ENCODE data around the gene POLD2. TPM values are rescaled to one million over a fixed set of nuclear protein-coding genes. Genes with fewer than 3 reads are reported as not detected.
"Not testable (repeated sequence)": the region's sequence is repeated elsewhere in the genome, so short reads cannot be mapped to it uniquely, and the experiment has no call there.

The POLD2 gene
- 10 to 100 TPM; 60.1 to 94.9 TPM for polyA plus RNA-seq

DNA sequence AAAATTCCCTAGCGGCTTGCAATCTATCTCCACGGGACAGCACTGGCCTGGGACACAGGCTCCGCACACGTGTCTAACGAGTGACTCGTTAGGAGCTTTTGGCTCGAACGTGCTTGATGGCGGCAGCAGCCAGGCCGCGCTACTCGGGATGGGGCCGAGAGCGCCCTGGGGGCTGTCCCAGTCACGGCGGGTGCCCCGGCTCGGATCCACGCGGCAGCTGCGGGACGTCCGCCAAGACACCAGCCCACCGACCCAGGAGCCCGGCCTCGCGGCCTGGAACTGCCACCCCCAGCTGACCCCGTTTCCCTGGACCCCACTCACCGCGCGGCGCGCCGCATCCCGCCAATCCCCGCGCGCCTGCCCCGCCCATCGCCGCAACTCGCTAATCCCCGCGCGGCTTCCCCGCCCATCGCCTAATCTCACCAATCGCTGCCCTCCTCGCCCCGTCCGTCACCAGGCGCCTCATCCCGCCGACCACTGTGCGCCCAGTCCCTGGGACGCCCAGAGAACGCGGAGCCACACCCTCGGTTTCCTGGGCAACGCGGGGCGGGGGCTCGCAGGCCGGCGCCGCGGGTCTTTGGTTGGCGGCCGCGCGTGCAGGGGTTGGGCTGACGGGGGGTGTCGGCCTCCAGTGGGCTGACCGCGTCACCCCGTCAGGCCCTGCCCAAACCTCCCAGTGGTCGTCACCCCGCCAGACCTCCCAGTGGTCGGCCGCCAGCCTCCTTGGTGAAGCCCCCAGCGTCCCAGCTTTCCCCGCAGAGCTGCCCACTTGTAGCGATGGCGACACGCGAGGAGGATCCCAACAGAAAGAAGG, at the start of gene POLD2:
TSS of gene POLD2 (minus strand) at position 359 of the 814 bp plus-strand sequence. CDS start 1,495 bp downstream, outside the sequence.
- peaks cover 3 to 15% of the 10 kb centered on the region in 2 donors for H3K36me3 ChIP-seq (ENCODE audit: control insufficient read depth in 2 of 2, insufficient read depth in 2 of 2, low read length in 1 of 2)
- peak within 1 kb of the TSS; percentile 62 to 83 for H3K4me3 ChIP-seq (ENCODE audit: low read depth in 1 of 2, low read length in 2 of 2)
- peak within 1 kb of the TSS; percentile 79 to 93 for H3K27ac ChIP-seq (ENCODE audit: low read depth in 2 of 2, low read length in 1 of 2)
- no peaks in the 10 kb centered on the region for H3K9me3 ChIP-seq (ENCODE audit: control insufficient read depth in 2 of 2, insufficient read depth in 1 of 2, low read depth in 1 of 2, low read length in 1 of 2)
- no peaks in the 10 kb centered on the region for H3K27me3 ChIP-seq (ENCODE audit: control insufficient read depth in 1 of 2, insufficient read depth in 2 of 2, low read length in 2 of 2)
- 0 to 1% methylated on average over 85 to 86 of the region's 86 CpGs for WGBS, 2 donors
- peaks cover 3 to 4% of the 10 kb centered on the region in 2 donors for H3K4me1 ChIP-seq (ENCODE audit: control insufficient read depth in 2 of 2, insufficient read depth in 2 of 2, low read length in 1 of 2)

DNA sequence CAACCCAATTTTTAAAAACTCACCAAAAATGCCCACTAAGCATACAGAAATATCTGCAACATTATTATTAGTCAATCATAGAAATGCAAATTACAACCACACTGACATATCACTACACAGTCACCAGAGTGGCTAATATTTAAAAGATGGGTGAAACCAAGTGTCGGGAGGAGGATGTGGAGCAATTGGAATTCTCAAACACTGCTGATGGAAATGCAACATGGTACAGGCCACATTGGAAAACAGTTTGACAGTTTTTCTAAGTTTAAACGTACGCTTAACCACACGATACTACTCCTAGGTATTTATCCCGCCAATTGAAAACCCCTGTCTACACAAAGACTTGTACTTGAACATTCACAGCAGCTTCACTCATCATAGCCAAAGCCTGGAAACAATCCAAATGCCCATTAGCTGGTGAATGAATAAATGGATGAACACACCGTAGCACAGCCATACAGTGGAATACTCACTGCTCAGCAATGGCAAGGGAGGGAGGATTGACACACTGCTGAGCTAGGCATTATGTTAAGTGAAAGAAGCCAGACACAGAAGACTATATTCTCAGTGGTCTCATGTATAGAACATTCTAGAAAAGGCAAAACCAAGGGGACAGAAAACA, 49.6 kb upstream of the POLD2 start:
- WGBS, 2 donors: 84% methylated on average over 6 of the region's 6 CpGs
- Histone ChIP-seq H3K36me3 (ENCODE audit: control insufficient read depth in 2 of 2, insufficient read depth in 2 of 2, low read length in 1 of 2) (no peaks in the 10 kb centered on the region), H3K27me3 (ENCODE audit: control insufficient read depth in 1 of 2, insufficient read depth in 2 of 2, low read length in 2 of 2) (no peaks in the 10 kb centered on the region), H3K9me3 (ENCODE audit: control insufficient read depth in 2 of 2, insufficient read depth in 1 of 2, low read depth in 1 of 2, low read length in 1 of 2) (no peaks in the 10 kb centered on the region), H3K4me1 (ENCODE audit: control insufficient read depth in 2 of 2, insufficient read depth in 2 of 2, low read length in 1 of 2) (no peaks in the 10 kb centered on the region), H3K27ac (ENCODE audit: low read depth in 2 of 2, low read length in 1 of 2) (no peak overlapping the region), H3K4me3 (ENCODE audit: low read depth in 1 of 2, low read length in 2 of 2) (no peak overlapping the region)

DNA sequence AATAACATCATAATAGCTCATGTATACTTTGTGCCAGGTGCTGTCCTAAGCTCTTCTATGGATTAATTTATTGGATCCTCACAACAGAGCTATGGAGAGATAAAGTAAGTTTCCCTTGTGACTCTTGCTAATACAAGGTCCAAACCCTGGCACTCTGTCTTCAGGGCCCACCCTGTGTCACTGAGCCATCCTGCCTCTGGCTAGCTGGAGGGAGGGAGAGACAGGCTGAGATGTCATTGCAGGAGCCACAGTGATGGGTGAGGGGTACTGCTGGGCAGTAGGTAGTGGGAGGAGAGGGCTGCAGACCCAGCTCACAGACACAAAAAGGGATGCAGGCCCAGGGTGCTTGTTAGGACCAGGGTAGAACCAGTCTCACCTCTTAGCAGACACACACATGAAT, 49.0 kb upstream of the POLD2 start:
- no peaks in the 10 kb centered on the region for H3K27me3 ChIP-seq (ENCODE audit: control insufficient read depth in 1 of 2, insufficient read depth in 2 of 2, low read length in 2 of 2)
- no peaks in the 10 kb centered on the region for H3K9me3 ChIP-seq (ENCODE audit: control insufficient read depth in 2 of 2, insufficient read depth in 1 of 2, low read depth in 1 of 2, low read length in 1 of 2)
- H3K4me3 ChIP-seq (ENCODE audit: low read depth in 1 of 2, low read length in 2 of 2): no peak overlapping the region
- no peaks in the 10 kb centered on the region for H3K36me3 ChIP-seq (ENCODE audit: control insufficient read depth in 2 of 2, insufficient read depth in 2 of 2, low read length in 1 of 2)
- no peak overlapping the region for H3K27ac ChIP-seq (ENCODE audit: low read depth in 2 of 2, low read length in 1 of 2)
- H3K4me1 ChIP-seq (ENCODE audit: control insufficient read depth in 2 of 2, insufficient read depth in 2 of 2, low read length in 1 of 2): no peaks in the 10 kb centered on the region

DNA sequence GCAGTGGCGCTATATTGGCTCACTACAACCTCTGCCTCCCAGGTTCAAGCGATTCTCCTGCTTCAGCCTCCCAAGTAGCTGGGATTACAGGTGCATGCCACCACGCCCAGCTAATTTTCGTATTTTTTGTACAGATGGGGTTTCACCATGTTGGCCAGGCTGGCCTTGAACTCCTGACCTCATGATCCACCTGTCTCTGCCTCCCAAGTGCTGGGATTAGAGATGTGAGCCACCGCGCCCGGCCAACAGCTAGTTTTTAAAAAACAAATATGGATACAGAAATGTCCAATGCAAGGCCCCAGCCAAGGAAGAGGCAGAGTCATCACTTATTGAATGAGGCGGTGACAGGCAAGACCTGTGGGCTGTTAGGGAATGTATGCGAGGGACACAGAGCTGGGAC, 48.6 kb upstream of the POLD2 start:
- not testable (repeated sequence) for H3K4me1 ChIP-seq (ENCODE audit: control insufficient read depth in 2 of 2, insufficient read depth in 2 of 2, low read length in 1 of 2); H3K9me3 ChIP-seq (ENCODE audit: control insufficient read depth in 2 of 2, insufficient read depth in 1 of 2, low read depth in 1 of 2, low read length in 1 of 2); H3K4me3 ChIP-seq (ENCODE audit: low read depth in 1 of 2, low read length in 2 of 2); H3K36me3 ChIP-seq (ENCODE audit: control insufficient read depth in 2 of 2, insufficient read depth in 2 of 2, low read length in 1 of 2); H3K27ac ChIP-seq (ENCODE audit: low read depth in 2 of 2, low read length in 1 of 2); H3K27me3 ChIP-seq (ENCODE audit: control insufficient read depth in 1 of 2, insufficient read depth in 2 of 2, low read length in 2 of 2)
- 94 to 95% methylated on average over 9 of the region's 9 CpGs for WGBS, 2 donors

DNA sequence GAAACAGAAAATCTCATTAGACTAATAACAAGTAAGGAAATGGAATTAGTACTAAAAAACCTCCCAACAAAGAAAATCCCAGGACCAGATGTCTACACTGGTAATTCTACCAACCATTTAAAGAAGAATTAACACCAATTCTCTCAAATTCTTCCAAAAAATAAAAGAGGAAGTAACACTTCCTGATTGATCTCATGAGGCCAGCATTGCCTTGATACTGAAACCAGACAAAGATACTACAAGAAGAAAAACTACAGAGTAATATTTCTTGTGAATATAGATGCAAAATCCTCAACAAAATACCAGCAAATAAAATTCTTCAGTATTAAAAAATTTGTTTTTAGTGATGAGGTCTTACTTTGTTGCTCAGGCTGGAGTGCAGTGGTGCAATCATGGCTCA, 44.6 kb upstream of the POLD2 start:
- H3K27me3 ChIP-seq (ENCODE audit: control insufficient read depth in 1 of 2, insufficient read depth in 2 of 2, low read length in 2 of 2): no peaks in the 10 kb centered on the region
- H3K36me3 ChIP-seq (ENCODE audit: control insufficient read depth in 2 of 2, insufficient read depth in 2 of 2, low read length in 1 of 2): no peaks in the 10 kb centered on the region
- no peaks in the 10 kb centered on the region for H3K9me3 ChIP-seq (ENCODE audit: control insufficient read depth in 2 of 2, insufficient read depth in 1 of 2, low read depth in 1 of 2, low read length in 1 of 2)
- H3K4me1 ChIP-seq (ENCODE audit: control insufficient read depth in 2 of 2, insufficient read depth in 2 of 2, low read length in 1 of 2): no peaks in the 10 kb centered on the region
- H3K4me3 ChIP-seq (ENCODE audit: low read depth in 1 of 2, low read length in 2 of 2): no peak overlapping the region
- H3K27ac ChIP-seq (ENCODE audit: low read depth in 2 of 2, low read length in 1 of 2): no peak overlapping the region

DNA sequence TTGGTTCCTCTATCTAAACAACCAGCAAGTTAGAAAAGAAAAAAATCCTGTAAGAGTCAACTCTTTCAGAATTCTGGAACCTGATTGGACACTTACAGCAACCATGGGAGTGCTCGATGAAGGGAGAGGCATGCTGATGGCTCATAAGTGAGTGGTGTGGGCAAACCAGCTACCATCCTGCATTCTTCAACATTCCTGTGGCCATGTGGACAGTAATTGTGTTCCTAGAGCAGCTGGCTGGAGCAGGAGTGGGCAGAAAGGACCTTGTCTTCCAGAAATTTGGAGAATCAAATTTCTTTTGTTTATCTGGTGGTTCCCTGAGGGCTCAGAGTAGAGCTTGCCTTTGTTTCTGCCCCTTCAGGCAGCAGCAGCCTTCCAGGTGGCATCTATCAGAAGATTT, 40.2 kb upstream of the POLD2 start:
- peaks cover 0 to 3% of the 10 kb centered on the region in 2 donors for H3K4me1 ChIP-seq (ENCODE audit: control insufficient read depth in 2 of 2, insufficient read depth in 2 of 2, low read length in 1 of 2)
- no peak overlapping the region for H3K27ac ChIP-seq (ENCODE audit: low read depth in 2 of 2, low read length in 1 of 2)
- H3K4me3 ChIP-seq (ENCODE audit: low read depth in 1 of 2, low read length in 2 of 2): no peak overlapping the region
- peaks cover 0 to 2% of the 10 kb centered on the region in 2 donors for H3K9me3 ChIP-seq (ENCODE audit: control insufficient read depth in 2 of 2, insufficient read depth in 1 of 2, low read depth in 1 of 2, low read length in 1 of 2)
- WGBS, 2 donors: 50 to 69% methylated on average over 1 of the region's 1 CpG
- H3K27me3 ChIP-seq (ENCODE audit: control insufficient read depth in 1 of 2, insufficient read depth in 2 of 2, low read length in 2 of 2): no peaks in the 10 kb centered on the region
- no peaks in the 10 kb centered on the region for H3K36me3 ChIP-seq (ENCODE audit: control insufficient read depth in 2 of 2, insufficient read depth in 2 of 2, low read length in 1 of 2)

DNA sequence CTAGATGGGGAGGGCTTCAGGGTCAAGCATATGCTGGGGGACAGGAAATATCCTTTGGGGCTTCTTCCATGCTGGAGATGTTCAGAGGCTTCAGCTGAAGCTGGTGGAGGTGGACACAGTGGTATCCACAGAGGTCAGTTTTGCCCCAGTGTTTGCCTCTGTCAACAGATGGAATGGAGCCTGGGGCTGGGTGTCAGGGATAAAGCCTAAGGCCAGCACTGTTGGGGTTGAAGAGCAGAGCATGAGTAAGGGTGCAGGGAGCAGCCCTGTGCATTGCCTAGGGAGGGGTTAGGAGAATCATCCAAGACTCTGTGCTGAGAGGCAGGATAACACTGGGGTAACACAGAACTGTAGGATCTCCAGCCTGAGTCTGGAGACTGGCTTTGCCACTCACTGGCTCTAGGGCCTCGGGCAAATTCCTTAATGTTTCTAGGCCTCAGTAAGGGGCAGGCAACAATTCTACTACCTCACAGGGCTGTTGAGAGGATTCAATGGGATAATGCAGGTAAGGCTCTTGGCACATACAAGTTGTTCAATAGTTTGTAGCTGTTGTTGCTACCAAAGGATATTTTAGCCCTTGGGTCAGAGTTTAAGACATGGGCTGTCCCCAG, 39.5 kb upstream of the POLD2 start:
- Histone ChIP-seq H3K4me3 (ENCODE audit: low read depth in 1 of 2, low read length in 2 of 2) (no peak overlapping the region), H3K27ac (ENCODE audit: low read depth in 2 of 2, low read length in 1 of 2) (no peak overlapping the region), H3K9me3 (ENCODE audit: control insufficient read depth in 2 of 2, insufficient read depth in 1 of 2, low read depth in 1 of 2, low read length in 1 of 2) (peaks cover 0 to 2% of the 10 kb centered on the region in 2 donors), H3K4me1 (ENCODE audit: control insufficient read depth in 2 of 2, insufficient read depth in 2 of 2, low read length in 1 of 2) (peaks cover 0 to 3% of the 10 kb centered on the region in 2 donors), H3K27me3 (ENCODE audit: control insufficient read depth in 1 of 2, insufficient read depth in 2 of 2, low read length in 2 of 2) (no peaks in the 10 kb centered on the region), H3K36me3 (ENCODE audit: control insufficient read depth in 2 of 2, insufficient read depth in 2 of 2, low read length in 1 of 2) (no peaks in the 10 kb centered on the region)
- WGBS, 2 donors: 75 to 81% methylated on average over 1 of the region's 1 CpG

DNA sequence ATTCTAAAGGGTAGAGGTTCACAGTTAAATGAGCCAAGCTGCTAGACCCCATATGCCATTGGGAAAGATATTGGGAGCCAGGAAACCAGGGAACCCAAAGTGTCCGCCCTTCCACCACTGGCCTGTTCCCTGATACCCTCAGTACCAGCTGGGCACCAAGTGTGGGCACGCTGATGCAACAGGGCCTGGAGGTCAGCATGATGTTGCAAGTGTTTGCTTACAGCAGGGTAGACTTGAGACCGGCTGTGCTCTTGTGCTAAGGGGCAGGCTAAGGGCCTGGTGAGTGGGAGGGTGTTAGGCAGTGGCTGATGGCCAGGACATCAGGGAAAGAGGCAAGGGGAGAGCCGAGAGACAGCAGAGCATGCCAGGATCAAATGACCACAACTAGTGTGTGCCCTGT, 38.8 kb upstream of the POLD2 start:
- H3K36me3 ChIP-seq (ENCODE audit: control insufficient read depth in 2 of 2, insufficient read depth in 2 of 2, low read length in 1 of 2): no peaks in the 10 kb centered on the region
- peaks cover 0 to 2% of the 10 kb centered on the region in 2 donors for H3K9me3 ChIP-seq (ENCODE audit: control insufficient read depth in 2 of 2, insufficient read depth in 1 of 2, low read depth in 1 of 2, low read length in 1 of 2)
- WGBS, 2 donors: 88 to 89% methylated on average over 4 of the region's 4 CpGs

DNA sequence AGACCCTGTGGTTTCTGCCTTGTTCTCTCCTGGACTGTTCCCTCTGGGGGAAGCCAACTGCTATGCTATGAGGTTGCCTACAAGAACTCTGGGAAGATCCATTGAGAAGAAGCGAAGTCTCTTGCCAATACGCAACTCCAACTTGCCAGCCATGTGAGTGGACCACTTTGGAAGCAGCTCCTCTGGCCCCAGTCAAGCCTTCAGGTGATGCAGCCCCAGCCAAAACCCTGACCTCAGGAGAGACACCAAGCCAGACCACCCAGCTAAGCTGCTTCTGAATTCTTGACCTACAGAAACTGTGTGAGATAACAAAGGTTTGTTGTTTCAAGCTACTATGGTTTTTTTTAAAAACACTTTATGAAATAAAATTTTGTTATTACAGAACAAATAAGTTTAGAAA, 38.0 kb upstream of the POLD2 start:
- WGBS, 2 donors: 98 to 100% methylated on average over 2 of the region's 2 CpGs
- H3K27ac ChIP-seq (ENCODE audit: low read depth in 2 of 2, low read length in 1 of 2): no peak overlapping the region
- H3K27me3 ChIP-seq (ENCODE audit: control insufficient read depth in 1 of 2, insufficient read depth in 2 of 2, low read length in 2 of 2): no peaks in the 10 kb centered on the region
- peaks cover 0 to 2% of the 10 kb centered on the region in 2 donors for H3K9me3 ChIP-seq (ENCODE audit: control insufficient read depth in 2 of 2, insufficient read depth in 1 of 2, low read depth in 1 of 2, low read length in 1 of 2)
- H3K36me3 ChIP-seq (ENCODE audit: control insufficient read depth in 2 of 2, insufficient read depth in 2 of 2, low read length in 1 of 2): no peaks in the 10 kb centered on the region
- H3K4me3 ChIP-seq (ENCODE audit: low read depth in 1 of 2, low read length in 2 of 2): no peak overlapping the region
- H3K4me1 ChIP-seq (ENCODE audit: control insufficient read depth in 2 of 2, insufficient read depth in 2 of 2, low read length in 1 of 2): peaks cover 0 to 3% of the 10 kb centered on the region in 2 donors

More for the DNA sequence above, 38.8 kb upstream of the POLD2 start:
- no peak overlapping the region for H3K4me3 ChIP-seq (ENCODE audit: low read depth in 1 of 2, low read length in 2 of 2)
- H3K4me1 ChIP-seq (ENCODE audit: control insufficient read depth in 2 of 2, insufficient read depth in 2 of 2, low read length in 1 of 2): peaks cover 0 to 3% of the 10 kb centered on the region in 2 donors
- H3K27me3 ChIP-seq (ENCODE audit: control insufficient read depth in 1 of 2, insufficient read depth in 2 of 2, low read length in 2 of 2): no peaks in the 10 kb centered on the region
- H3K27ac ChIP-seq (ENCODE audit: low read depth in 2 of 2, low read length in 1 of 2): no peak overlapping the region
